Cortex of kidney (tissue), 1 donor: ENCODE results near the gene MYL2.

Experiments
- DNase-seq: peaks from one replicate; lab custom pipeline; 2025; lab: John Stamatoyannopoulos, UW

The MYL2 gene

DNA sequence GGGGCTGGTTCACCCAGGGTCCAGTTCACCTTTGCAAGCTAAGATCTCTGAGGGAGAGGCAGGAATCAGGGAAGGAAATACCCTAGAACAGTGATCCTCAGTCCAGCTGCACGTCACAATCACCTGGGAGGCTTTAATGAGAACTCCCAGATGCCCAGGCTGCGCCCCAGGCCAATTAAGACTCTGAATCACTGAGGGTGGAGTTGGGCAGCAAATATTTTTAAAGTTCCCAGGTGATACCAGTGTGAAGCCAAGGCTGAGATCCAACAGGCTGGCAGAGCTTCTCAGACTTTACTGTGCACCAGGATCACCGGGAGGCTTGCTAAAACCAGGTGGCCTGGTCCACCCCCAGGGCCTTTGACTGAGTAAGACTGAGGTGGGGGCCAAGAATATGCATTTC lies 23.8 kb downstream of the MYL2 start:
- no peak for DNase-seq

DNA sequence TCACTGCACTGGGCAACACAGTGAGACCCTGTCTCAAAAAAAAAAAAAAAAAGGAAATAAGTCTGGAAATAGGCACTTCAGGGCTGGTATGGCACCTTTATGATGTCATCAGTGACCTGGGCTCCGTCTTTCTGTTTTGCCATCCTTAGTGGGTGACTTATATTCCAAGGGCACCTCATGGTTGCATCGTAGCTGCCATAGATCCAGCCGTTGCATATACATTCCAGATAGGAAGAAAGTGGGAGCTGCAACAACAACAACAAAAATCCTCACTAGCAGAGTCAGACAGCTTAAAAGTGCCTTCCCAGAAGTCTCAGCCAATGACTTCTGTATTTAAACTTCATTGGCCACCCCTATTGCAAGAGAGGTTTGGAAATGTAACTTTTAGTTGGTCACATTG lies 26.4 kb downstream of the MYL2 start:
- no peak for DNase-seq

DNA sequence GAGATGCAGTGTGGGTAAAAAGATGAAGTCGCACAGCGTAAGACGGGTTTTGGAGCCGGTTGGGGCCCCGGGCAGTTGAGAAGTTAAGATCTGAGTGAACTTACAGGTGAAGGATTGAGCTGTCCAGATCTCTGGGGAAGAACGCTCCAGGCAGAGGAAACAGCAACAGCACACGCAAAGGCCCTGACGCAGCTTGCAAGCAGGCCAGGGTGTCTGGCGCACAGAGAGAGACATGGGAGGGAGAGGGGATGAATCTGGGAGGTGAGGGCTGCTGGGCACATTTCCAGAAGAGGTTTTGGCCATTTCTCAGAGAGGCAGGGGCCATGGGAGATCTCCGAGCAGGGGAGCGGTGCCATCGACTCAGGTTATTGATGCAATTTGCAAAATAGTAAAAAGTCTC lies 31.0 kb downstream of the MYL2 start:
- DNase-seq, result no peak

DNA sequence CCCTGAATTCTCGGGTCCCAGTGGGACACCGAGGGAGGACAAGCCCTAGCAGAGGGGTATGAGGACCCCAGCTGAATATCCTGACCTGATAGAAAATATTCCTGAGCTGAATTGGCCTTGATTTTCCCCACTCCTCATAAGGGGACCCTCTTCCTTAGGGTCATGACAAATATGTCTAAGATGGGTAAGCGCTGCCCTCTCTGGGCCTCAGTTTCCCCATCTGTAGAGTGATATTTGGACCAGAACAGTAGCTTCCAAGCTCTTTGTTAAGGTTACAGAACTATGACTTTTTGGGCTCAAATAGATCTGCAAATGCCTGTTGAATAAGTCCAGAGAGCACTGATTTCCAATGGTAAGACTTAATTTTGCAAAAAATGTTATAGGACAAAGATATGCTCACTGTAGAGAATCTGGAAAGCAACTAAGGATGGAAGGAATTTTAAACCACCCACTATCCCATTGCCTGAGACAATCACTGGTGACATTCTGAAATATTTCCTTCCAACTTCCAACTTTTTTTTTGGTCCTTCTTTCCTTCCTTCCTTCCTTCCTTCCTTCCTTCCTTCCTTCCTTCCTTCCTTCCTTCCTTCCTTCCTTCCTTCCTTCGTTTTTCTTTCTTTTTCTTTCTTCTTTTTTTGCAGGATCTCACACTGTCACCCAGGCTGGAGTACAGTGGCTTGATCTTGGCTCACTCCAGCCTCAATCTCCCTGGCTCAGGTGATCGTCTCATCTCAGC lies 32.0 kb downstream of the MYL2 start:
- DNase-seq, result no peak

DNA sequence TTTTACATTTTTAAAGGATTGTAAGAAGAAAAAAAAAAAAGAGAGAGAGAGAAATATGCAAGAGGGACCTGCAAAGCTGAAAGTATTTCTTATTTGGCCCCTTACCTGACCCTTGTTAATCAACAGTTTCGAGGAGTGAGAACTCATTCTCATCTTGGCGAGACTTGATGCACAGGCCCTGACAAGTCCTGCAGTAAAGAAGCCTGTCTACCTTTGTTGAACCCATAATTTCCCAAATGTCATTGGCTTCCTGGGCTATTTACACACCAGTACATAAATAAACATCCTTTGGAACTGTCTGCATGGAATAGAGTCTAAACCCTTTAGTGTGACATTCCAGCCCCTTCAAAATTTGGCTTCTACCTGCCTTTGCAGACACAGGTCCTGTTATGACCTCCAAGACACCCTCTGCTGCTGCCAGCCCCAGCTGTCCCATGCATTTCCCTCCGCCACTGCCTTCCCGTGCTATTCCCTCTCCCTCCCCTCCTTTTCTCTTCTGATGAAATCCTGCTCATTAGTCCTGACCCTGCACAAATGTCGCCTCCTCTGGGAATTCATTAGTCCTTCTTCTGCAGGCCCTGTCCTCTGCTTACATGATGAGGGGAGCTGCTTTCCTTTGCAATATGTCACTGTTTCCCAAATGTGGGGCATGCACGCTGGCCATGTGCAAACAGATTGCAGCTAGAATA lies 35.1 kb downstream of the MYL2 start:
- no peak for DNase-seq

DNA sequence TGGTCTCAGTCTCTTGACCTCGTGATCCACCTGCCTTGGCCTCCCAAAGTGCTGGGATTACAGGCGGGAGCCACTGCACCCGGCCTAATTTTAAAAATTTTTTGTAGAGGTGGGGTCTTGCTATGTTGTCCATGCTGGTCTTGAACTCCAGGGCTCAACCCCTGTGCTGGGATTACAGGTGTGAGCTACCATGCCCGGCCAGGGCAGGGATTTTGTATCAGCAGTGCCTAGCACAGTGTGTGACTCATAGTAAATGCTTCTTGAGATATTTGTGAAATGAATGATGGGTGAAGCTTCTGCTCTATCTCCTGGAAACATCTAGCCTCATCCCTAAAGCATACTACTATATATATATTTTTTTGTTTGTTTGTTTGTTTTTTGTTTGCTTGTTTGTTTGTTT lies 37.1 kb downstream of the MYL2 start:
- DNase-seq, result no peak

DNA sequence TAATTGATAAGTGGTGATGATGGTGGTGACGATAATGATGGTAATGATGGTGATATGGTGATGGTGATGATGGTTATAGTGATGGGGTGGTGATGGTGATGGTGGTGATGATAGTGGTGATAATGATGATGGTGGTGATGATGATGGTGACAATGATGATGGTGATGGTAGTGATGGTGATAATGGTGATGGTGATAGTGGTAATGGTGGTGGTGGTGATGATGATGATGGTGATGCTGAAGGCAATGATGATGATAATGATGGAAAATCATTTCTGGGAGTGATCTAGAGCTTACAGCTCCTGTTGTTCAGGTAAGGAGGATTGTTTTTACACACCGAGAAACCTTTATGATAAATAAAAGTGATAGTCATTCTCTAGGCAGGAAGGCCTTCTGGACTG lies 39.7 kb downstream of the MYL2 start:
- no peak for DNase-seq

DNA sequence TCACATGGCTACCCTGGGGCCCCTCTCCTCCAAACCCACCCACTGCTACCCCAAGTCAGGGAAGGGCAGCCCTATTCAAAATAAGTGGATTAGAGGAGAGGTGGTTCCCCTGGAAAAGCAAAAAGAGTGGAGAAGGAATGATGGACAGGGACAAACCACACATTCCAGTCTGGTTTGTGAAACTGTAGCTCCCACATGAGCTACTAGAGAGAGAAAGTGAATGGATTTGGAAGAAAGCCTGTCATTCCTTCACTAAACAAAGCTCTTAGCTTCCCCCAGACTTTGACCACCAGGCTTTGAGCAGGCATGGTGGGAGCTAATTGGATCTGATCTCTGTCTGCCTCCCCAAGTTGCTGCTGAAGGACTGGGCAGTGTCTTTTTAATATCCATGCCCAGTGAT lies 45.6 kb downstream of the MYL2 start:
- no peak for DNase-seq

DNA sequence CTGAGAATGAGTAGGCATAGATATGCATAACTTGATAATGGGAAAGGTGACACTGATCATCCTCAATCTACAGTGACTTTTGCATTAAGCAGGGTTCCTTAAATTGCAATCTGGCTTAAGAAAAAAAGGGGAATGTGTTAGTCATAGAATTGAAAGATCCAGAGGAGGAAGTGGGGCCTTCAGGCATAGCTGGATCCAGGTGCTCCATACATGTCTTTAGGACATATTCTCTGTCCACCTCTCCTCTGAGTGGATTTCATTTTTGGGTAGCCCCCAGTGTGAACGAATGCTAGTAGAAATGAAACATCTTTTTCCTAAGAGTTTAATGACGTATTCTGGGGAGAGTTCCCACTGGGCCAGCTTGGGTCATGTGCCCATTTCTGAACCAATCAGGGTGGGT lies 46.0 kb downstream of the MYL2 start:
- no peak for DNase-seq

DNA sequence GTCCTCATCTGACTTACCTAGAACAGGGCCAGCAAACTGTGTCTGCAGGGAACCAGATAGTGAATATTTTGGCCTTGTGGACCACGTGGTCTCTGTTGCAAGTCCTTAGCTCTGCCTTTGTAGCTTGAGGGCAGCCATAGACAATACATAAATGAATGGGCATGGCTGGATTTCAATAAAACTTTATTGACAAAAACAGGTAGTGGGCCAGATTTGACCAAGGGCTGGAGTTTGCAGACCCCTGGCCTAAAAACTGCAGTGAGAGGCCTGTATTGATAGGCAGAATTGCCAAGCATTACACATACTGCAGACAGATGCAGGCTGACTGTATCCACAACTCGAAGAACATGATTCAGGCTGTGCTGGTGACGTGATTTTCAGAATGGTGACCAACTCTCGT lies 48.3 kb downstream of the MYL2 start:
- DNase-seq, result no peak

DNA sequence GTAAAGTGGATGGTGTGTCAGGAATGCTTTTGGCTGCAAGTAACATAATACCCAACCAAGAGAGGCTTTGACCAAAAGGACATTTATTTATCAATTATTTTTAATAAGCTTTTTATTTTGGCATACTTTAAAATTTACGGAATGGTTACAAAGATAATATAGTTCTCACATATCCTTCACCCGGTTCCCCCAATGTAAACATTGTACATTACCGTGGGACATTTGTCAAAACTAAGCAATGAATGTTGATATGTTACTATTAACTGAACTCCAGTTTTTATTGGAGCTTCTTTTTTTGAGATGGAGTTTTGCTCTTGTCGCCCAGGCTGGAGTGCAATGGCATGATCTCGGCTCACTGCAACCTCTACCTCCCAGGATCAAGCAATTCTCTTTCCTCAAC lies 50.6 kb downstream of the MYL2 start:
- DNase-seq, result no peak

DNA sequence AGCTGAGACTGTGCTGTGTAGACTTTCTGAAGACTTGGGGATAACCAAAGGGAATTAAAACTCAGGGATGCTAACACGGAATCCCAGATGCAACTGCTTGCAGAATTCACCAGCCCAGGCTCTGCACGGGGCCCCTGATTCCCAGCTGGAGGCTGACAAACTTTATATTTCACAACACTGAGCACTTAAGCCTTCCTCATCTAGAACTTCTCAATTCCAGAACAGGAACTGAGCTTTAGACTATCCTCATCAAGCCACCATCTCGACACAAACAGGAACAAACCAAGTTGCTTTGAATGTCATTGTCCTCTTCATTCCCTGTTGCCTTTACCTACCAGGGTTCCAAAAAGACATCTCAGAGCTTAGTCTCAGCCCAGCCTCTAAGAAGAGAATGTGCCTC lies 51.4 kb downstream of the MYL2 start:
- no peak for DNase-seq

DNA sequence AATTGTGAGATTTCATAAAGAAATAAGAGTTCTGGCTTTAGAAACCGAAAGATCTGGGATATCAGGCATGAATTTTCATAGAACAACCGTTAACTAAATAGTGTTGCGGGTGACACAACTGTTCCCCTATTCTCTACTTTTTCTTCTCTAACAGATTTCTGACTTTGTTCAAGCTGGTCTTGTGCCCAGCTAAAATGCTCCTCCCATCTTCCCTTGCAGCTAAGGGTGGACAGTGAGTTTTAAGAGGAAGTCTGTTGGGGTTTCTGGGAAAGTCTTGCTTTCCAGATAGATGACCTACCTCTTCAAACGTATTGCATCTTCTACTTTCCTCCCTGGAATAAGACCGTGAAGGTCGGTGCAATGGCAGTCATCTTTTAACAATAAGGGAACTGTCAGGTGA lies 54.9 kb downstream of the MYL2 start:
- DNase-seq, result no peak

DNA sequence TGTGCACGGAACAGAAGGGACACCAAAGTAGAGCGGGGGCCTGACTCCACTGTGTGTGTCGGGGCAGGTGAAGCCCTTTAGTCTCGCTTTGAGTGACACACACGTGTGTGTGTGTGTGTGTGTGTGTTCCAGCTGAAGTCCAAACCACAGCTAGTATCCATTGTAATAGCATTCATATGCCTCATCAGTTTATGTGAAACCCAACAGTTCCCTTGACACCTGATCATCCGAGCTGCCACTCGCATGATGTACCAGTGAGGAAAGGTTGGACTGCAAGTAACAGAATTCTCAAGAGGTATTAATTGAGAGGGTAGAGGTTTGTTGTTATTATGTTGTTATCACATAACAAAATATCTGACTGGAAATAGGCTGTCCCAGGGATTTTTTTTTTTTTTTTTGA lies 57.2 kb downstream of the MYL2 start:
- DNase-seq, result no peak

DNA sequence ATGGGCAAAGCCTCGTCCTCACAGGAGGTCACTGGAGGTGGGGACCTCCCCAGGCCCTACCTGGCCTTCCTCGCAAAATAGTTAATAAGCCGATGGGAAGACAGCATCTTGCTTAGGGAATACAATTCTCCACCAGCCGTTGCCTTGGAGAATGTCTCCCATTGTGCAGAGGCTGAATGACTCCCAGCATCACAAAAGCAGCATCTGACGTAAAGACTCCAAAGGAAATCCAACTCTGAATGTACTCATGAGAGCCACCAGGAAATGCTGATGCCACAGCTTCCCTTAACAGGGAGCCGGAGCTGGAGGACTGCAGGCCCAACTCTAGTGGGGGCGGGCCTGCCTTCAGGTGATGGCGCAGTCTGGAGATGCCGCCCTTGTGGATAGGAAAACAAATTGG lies 58.0 kb downstream of the MYL2 start:
- no peak for DNase-seq

DNA sequence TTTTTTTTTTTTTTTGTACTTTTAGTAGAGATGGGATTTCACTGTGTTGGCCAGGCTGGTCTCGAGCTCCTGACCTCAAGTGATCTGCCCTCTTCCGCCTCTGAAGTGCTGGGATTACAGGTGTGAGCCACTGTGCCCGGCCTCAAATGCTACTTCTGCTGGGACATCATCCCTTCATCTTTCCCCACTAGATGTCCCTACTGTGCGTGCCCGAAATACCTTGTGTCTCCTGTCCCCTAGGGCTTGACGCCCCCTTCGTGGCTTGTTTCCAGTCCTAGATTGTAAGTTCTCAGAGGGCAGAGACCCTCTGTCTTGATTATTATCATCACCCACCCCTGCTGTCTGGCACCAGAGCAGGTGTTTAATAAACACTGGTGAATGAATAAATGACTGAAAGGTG lies 58.6 kb downstream of the MYL2 start:
- DNase-seq, result no peak
